IMR-90 (cell line): Measurements from ENCODE around the gene ROCK2. TPM values are rescaled to one million over a fixed set of nuclear protein-coding genes. Genes with fewer than 3 reads are reported as not detected.

ENCODE experiments used
- ATAC-seq: fragments of 200-7000 bp; cut with Tn5 transposase; 2 replicates; pipeline ENCODE4 v1.9.1; 2020; ENCODE audit warnings: low read depth, mild to moderate bottlenecking, moderate library complexity
- BruUV-seq: library from RNA; stranded (reverse); fragments of 400-500 nt; replicated peaks from 2 replicates; lab custom pipeline; 2021; lab: Mats Ljungman, UMichigan
- CTCF ChIA-PET: fragments of 300-600 bp; formaldehyde crosslinking; extraction: SDS; loops from one replicate; lab custom pipeline; 2021; ENCODE audit warnings: antibody characterized with exemption; lab: Yijun Ruan, JAX
- POLR2A ChIA-PET: fragments of 300-600 bp; sonication (Branson Sonifier 250); formaldehyde crosslinking; loops from one replicate; lab custom pipeline; 2022; ENCODE audit warnings: antibody characterized with exemption; ENCODE audit not compliant: unreplicated experiment; lab: Charles Lee
- DNase-seq: peaks from one replicate; pipeline ENCODE4 v3.0.0; 2013
- H2AFZ ChIP-seq: replicated peaks from 2 replicates; pipeline ENCODE3; 2013; ENCODE audit warnings: low read length, mild to moderate bottlenecking; ENCODE audit not compliant: poor library complexity
- H2AK5ac ChIP-seq: 2 replicates; pipeline ENCODE4 v1.6.1; 2013; ENCODE audit warnings: low read depth, low read length, inconsistent platforms
- H2AK9ac ChIP-seq: replicated peaks from 2 replicates; pipeline ENCODE3; 2013; ENCODE audit warnings: mild to moderate bottlenecking, low read depth, low read length, moderate library complexity; ENCODE audit not compliant: poor library complexity
- H2BK120ac ChIP-seq: 2 replicates; pipeline ENCODE4 v1.6.1; 2013; ENCODE audit warnings: low read depth, low read length, inconsistent platforms
- H2BK15ac ChIP-seq: 3 replicates; pipeline ENCODE4 v1.6.1; 2013; ENCODE audit warnings: low read depth, low read length, inconsistent platforms
- H2BK20ac ChIP-seq: 2 replicates; pipeline ENCODE4 v1.6.1; 2013; ENCODE audit warnings: low read depth, mild to moderate bottlenecking, inconsistent platforms, low read length, moderate library complexity
- H2BK5ac ChIP-seq: 2 replicates; pipeline ENCODE4 v1.6.1; 2013; ENCODE audit warnings: mild to moderate bottlenecking, low read depth, low read length, inconsistent platforms; ENCODE audit not compliant: poor library complexity, severe bottlenecking
- H3K14ac ChIP-seq: replicated peaks from 2 replicates; pipeline ENCODE4 v1.6.1; 2013; ENCODE audit warnings: low read depth, low read length, inconsistent platforms
- H3K18ac ChIP-seq: 2 replicates; pipeline ENCODE4 v1.6.1; 2013; ENCODE audit warnings: low read depth, low read length, control low read depth
- H3K23ac ChIP-seq: 2 replicates; pipeline ENCODE4 v1.6.1; 2013; ENCODE audit warnings: low read depth, low read length, inconsistent platforms
- H3K27ac ChIP-seq: 2 replicates; pipeline ENCODE4 v1.5.1; 2013; ENCODE audit warnings: mild to moderate bottlenecking, control low read depth, low read length; ENCODE audit not compliant: insufficient read depth
- H3K27me3 ChIP-seq: 2 replicates; pipeline ENCODE4 v1.6.1; 2013; ENCODE audit warnings: low read length; ENCODE audit not compliant: control insufficient read depth, insufficient read depth
- H3K36me3 ChIP-seq: 2 replicates; pipeline ENCODE4 v1.6.1; 2013; ENCODE audit warnings: low read length, mixed read lengths; ENCODE audit not compliant: control insufficient read depth, insufficient read depth
- H3K4ac ChIP-seq: 2 replicates; pipeline ENCODE4 v1.6.1; 2013; ENCODE audit warnings: low read depth, low read length, inconsistent platforms
- H3K4me1 ChIP-seq: 2 replicates; pipeline ENCODE4 v1.6.1; 2013; ENCODE audit warnings: low read length, mixed read lengths; ENCODE audit not compliant: control insufficient read depth, insufficient read depth
- H3K4me2 ChIP-seq: 2 replicates; pipeline ENCODE4 v1.6.1; 2013; ENCODE audit warnings: low read depth, mild to moderate bottlenecking, control low read depth, low read length, moderate library complexity
- H3K4me3 ChIP-seq: 2 replicates; pipeline ENCODE4 v1.5.1; 2013; ENCODE audit warnings: low read depth, mild to moderate bottlenecking, control low read depth, low read length, moderate library complexity; ENCODE audit not compliant: insufficient read depth
- H3K56ac ChIP-seq: 2 replicates; pipeline ENCODE4 v1.6.1; 2013; ENCODE audit warnings: low read length, inconsistent platforms; ENCODE audit not compliant: insufficient read depth; ENCODE audit errors: extremely low read depth
- H3K79me1 ChIP-seq, 2 experiments: 2 replicates each; pipeline ENCODE4 v1.6.1; 2013; ENCODE audit warnings: low read length in 2 of 2, inconsistent platforms in 1 of 2, low read depth in 1 of 2
- H3K9ac ChIP-seq: 2 replicates; pipeline ENCODE4 v1.6.1; 2013; ENCODE audit warnings: low read depth, low read length, control low read depth
- H3K9me1 ChIP-seq: 2 replicates; pipeline ENCODE4 v1.6.1; 2013; ENCODE audit warnings: low read length, inconsistent platforms; ENCODE audit not compliant: insufficient read depth
- H3K9me3 ChIP-seq: 2 replicates; pipeline ENCODE4 v1.6.1; 2013; ENCODE audit warnings: low read length; ENCODE audit not compliant: control insufficient read depth, insufficient read depth
- H4K20me1 ChIP-seq: 2 replicates; pipeline ENCODE4 v1.6.1; 2013; ENCODE audit warnings: low read length, inconsistent platforms; ENCODE audit not compliant: insufficient read depth
- H4K5ac ChIP-seq: 2 replicates; pipeline ENCODE4 v1.6.1; 2013; ENCODE audit warnings: mild to moderate bottlenecking, low read depth, low read length, control low read depth
- H4K8ac ChIP-seq, 2 experiments: 2 replicates each; pipeline ENCODE4 v1.6.1; 2013; ENCODE audit warnings: low read depth in 2 of 2, low read length in 2 of 2, control low read depth in 1 of 2, inconsistent platforms in 1 of 2
- H4K91ac ChIP-seq: 2 replicates; pipeline ENCODE4 v1.6.1; 2013; ENCODE audit warnings: low read depth, low read length, inconsistent platforms; ENCODE audit not compliant: insufficient read depth
- BHLHE40 ChIP-seq: fragments of 150-350 bp; IDR thresholded peaks from 2 replicates; pipeline ENCODE4 v1.6.1; 2016; ENCODE audit warnings: mild to moderate bottlenecking, low read depth, low read length
- FOS ChIP-seq: fragments of 150-350 bp; IDR thresholded peaks from 2 replicates; pipeline ENCODE4 v1.6.1; 2016; ENCODE audit warnings: low read depth, low read length
- MAFK ChIP-seq: IDR thresholded peaks from 2 replicates; pipeline ENCODE4 v1.6.1; 2012; ENCODE audit warnings: low read depth, low read length, improper control_type of control experiment
- MAZ ChIP-seq: IDR thresholded peaks from 2 replicates; pipeline ENCODE4 v1.6.1; 2012; ENCODE audit warnings: low read depth, mild to moderate bottlenecking, low read length, improper control_type of control experiment, moderate library complexity, borderline replicate concordance
- NFE2L2 ChIP-seq: fragments of 150-350 bp; IDR thresholded peaks from 2 replicates; pipeline ENCODE4 v1.6.1; 2016; ENCODE audit warnings: low read depth, mild to moderate bottlenecking, low read length
- POLR2A ChIP-seq: IDR thresholded peaks from 2 replicates; pipeline ENCODE4 v1.6.1; 2012; ENCODE audit warnings: mild to moderate bottlenecking, low read depth, low read length
- RCOR1 ChIP-seq: IDR thresholded peaks from 2 replicates; pipeline ENCODE4 v1.6.1; 2012; ENCODE audit warnings: mild to moderate bottlenecking, low read length, improper control_type of control experiment; ENCODE audit not compliant: insufficient replicate concordance
- RFX5 ChIP-seq: IDR thresholded peaks from 2 replicates; pipeline ENCODE4 v1.8.0; 2012; ENCODE audit warnings: low read depth, mild to moderate bottlenecking, low read length, moderate library complexity
- SMC3 ChIP-seq: fragments of 150-350 bp; IDR thresholded peaks from 2 replicates; pipeline ENCODE4 v1.6.1; 2016; ENCODE audit warnings: low read depth, mild to moderate bottlenecking, antibody characterized with exemption, low read length, moderate library complexity
- WGBS, 2 experiments: methylation state at CpG; one replicate each; pipeline versions ENCODE4 v1.1.5 to v1.1.7; 2013; ENCODE audit warnings: missing lambda C conversion rate in 2 of 2; ENCODE audit not compliant: insufficient read length in 1 of 2; ENCODE audit errors: extremely low coverage in 2 of 2; 5-methylcytosine and 5-hydroxymethylcytosine counted together
- dilution Hi-C: fragments of 300-500 bp; cut with HindIII; formaldehyde crosslinking; loops from one replicate; pipeline ENCODE4 v1.14.3; 2018; ENCODE audit warnings: low sequenced_read_pairs; ENCODE audit not compliant: unreplicated experiment
- in situ Hi-C: fragments of 300-500 bp; cut with MboI; formaldehyde crosslinking; loops from 3 replicates; pipeline ENCODE4 v1.14.3; 2019; ENCODE audit warnings: low sequenced_read_pairs, inconsistent platforms, mixed read lengths
- intact Hi-C: fragments of 100-400 bp; cut with micrococcal nuclease; formaldehyde crosslinking; loops from 2 replicates; pipeline ENCODE4 v1.10.0; 2022
- polyA plus RNA-seq, 3 experiments: library from polyadenylated mRNA; depleted of rRNA; stranded (reverse); fragments of >200 nt; gene quantifications; 2 replicates each; pipeline ENCODE4 v1.2.3, GENCODE V29; 2012; ENCODE audit warnings: low replicate concordance in 1 of 3
- total RNA-seq: library from RNA; depleted of rRNA; stranded (reverse); fragments of >200 nt; gene quantifications from 2 replicates; pipeline ENCODE4 v1.2.3, GENCODE V29; 2012
- TF ChIP-seq, protein P1 (sequence below): conservative IDR thresholded peaks from 2 replicates; pipeline ENCODE4 v1.5.1; 2012; ENCODE audit warnings: mild to moderate bottlenecking, low read depth, low read length, improper control_type of control experiment
- TF ChIP-seq, protein P2 (sequence below): fragments of 150-350 bp; IDR thresholded peaks from 2 replicates; pipeline ENCODE4 v1.6.1; 2016; ENCODE audit warnings: low read depth, mild to moderate bottlenecking, low read length, moderate library complexity, borderline replicate concordance
- TF ChIP-seq, protein P3 (sequence below): fragments of 150-350 bp; IDR thresholded peaks from 2 replicates; pipeline ENCODE4 v1.6.1; 2017; ENCODE audit warnings: mild to moderate bottlenecking, antibody characterized with exemption, low read length, low read depth

Gene ROCK2
- total and polyA plus RNA-seq, 2 of the 4 experiments (the other 2 are of a cell fraction), result 9.0 to 28.3 TPM

DNA sequence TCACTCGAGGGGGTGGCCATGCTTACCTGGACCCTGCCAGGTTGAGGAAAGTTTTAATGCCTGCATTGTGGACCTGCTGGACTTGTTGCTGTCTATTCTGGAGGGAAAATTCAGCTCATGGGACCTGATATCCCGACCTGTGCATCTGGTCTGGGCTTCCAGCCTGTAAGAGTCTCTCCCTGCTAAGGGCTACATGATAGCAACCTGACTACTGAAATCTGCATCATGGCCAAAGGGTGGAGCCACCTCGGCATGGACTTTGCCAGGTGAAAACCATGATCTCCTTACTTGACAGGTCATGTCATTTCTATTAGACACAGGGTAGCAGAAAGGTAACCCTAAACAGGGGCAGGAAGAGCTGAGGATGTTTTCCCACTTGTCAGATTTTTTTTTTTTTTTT lies 202.1 kb downstream of the ROCK2 start:
- in situ Hi-C loops, result loop anchor here (25.0 kb wide), 1 partner anchor 620 kb away; no protein-coding TSS in a partner anchor

More for the DNA sequence above, 202.1 kb downstream of the ROCK2 start:
- no peaks in the 10 kb centered on the region for H3K9me1 ChIP-seq
- H3K14ac ChIP-seq, result no peak overlapping the region
- H3K56ac ChIP-seq, result no peak overlapping the region
- TF ChIP-seq SMC3 (no peak), BHLHE40 (no peak), NFE2L2 (no peak), RFX5 (no peak), POLR2A (no peak), MAFK (no peak), FOS (no peak), MAZ (no peak), RCOR1 (no peak)
- TF ChIP-seq, protein P1, sequence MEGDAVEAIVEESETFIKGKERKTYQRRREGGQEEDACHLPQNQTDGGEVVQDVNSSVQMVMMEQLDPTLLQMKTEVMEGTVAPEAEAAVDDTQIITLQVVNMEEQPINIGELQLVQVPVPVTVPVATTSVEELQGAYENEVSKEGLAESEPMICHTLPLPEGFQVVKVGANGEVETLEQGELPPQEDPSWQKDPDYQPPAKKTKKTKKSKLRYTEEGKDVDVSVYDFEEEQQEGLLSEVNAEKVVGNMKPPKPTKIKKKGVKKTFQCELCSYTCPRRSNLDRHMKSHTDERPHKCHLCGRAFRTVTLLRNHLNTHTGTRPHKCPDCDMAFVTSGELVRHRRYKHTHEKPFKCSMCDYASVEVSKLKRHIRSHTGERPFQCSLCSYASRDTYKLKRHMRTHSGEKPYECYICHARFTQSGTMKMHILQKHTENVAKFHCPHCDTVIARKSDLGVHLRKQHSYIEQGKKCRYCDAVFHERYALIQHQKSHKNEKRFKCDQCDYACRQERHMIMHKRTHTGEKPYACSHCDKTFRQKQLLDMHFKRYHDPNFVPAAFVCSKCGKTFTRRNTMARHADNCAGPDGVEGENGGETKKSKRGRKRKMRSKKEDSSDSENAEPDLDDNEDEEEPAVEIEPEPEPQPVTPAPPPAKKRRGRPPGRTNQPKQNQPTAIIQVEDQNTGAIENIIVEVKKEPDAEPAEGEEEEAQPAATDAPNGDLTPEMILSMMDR, result no peak
- TF ChIP-seq, protein P2, sequence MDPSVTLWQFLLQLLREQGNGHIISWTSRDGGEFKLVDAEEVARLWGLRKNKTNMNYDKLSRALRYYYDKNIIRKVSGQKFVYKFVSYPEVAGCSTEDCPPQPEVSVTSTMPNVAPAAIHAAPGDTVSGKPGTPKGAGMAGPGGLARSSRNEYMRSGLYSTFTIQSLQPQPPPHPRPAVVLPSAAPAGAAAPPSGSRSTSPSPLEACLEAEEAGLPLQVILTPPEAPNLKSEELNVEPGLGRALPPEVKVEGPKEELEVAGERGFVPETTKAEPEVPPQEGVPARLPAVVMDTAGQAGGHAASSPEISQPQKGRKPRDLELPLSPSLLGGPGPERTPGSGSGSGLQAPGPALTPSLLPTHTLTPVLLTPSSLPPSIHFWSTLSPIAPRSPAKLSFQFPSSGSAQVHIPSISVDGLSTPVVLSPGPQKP, result no peak
- TF ChIP-seq, protein P3, sequence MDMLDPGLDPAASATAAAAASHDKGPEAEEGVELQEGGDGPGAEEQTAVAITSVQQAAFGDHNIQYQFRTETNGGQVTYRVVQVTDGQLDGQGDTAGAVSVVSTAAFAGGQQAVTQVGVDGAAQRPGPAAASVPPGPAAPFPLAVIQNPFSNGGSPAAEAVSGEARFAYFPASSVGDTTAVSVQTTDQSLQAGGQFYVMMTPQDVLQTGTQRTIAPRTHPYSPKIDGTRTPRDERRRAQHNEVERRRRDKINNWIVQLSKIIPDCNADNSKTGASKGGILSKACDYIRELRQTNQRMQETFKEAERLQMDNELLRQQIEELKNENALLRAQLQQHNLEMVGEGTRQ, result no peak
- no peak overlapping the region for H2AK5ac ChIP-seq
- DNase-seq, result no peak
- CTCF ChIA-PET, result interaction anchor here (1.0 kb wide), 1 partner anchor 10 kb away, joined by 4 read pairs; no protein-coding TSS in a partner anchor
- no peak overlapping the region for H4K8ac ChIP-seq
- no peak overlapping the region for H3K9ac ChIP-seq
- no peak overlapping the region for H4K91ac ChIP-seq
- no peak overlapping the region for H3K18ac ChIP-seq
- no peaks in the 10 kb centered on the region; the same call in 1 of the 2 replicates for H3K4me1 ChIP-seq
- dilution Hi-C loops, result no loop called here
- no peak overlapping the region for H2AFZ ChIP-seq
- no peak overlapping the region for H3K4me3 ChIP-seq
- no peaks in the 10 kb centered on the region for H4K20me1 ChIP-seq
- H3K23ac ChIP-seq, result no peak overlapping the region
- no peak overlapping the region for H2BK20ac ChIP-seq
- H2AK9ac ChIP-seq, result no peak overlapping the region
- H3K4ac ChIP-seq, result no peak overlapping the region
- H4K5ac ChIP-seq, result no peak overlapping the region
- H3K27me3 ChIP-seq, result peaks cover 16% of the 10 kb centered on the region
- peaks cover 6% of the 10 kb centered on the region for H3K9me3 ChIP-seq
- H3K27ac ChIP-seq, result no peak overlapping the region
- H3K4me2 ChIP-seq, result no peak overlapping the region
- POLR2A ChIA-PET, result no interaction called here
- H3K36me3 ChIP-seq, result no peaks in the 10 kb centered on the region
- no TSS peak for BruUV-seq
- no peak for ATAC-seq
- no peaks in the 10 kb centered on the region for H3K79me1 ChIP-seq
- H2BK15ac ChIP-seq, result no peak overlapping the region
- no peak overlapping the region for H2BK120ac ChIP-seq
- intact Hi-C loops, result no loop called here
- H2BK5ac ChIP-seq, result no peak overlapping the region
- WGBS, 2 experiments, result no CpG with 5 or more reads among the region's 3 CpGs
